ENCODE measurements around the gene CCDC63.

Gene CCDC63

GRCh38 chr12:110931315-110931728 lies 84.5 kb downstream of the CCDC63 start:
- TF ChIP-seq, protein P1, sequence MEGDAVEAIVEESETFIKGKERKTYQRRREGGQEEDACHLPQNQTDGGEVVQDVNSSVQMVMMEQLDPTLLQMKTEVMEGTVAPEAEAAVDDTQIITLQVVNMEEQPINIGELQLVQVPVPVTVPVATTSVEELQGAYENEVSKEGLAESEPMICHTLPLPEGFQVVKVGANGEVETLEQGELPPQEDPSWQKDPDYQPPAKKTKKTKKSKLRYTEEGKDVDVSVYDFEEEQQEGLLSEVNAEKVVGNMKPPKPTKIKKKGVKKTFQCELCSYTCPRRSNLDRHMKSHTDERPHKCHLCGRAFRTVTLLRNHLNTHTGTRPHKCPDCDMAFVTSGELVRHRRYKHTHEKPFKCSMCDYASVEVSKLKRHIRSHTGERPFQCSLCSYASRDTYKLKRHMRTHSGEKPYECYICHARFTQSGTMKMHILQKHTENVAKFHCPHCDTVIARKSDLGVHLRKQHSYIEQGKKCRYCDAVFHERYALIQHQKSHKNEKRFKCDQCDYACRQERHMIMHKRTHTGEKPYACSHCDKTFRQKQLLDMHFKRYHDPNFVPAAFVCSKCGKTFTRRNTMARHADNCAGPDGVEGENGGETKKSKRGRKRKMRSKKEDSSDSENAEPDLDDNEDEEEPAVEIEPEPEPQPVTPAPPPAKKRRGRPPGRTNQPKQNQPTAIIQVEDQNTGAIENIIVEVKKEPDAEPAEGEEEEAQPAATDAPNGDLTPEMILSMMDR (conservative IDR thresholded peaks at IDR 0.05; ENCODE audit: low read depth): no peak
- CTCF ChIA-PET: no interaction called here
- POLR2A ChIA-PET (ENCODE audit: low non-redundant PET): no interaction called here
- DNase-seq (ENCODE audit: low spot score): no peak
- peak overlapping the region; percentile 38 for H3K27ac ChIP-seq

- CTCF ChIA-PET: interaction anchor here (0.6 kb wide), 1 partner anchor 231 kb away, joined by 3 read pairs; no protein-coding TSS in a partner anchor
- POLR2A ChIA-PET (ENCODE audit: low non-redundant PET): no interaction called here
- TF ChIP-seq, protein P1 (conservative IDR thresholded peaks at IDR 0.05; ENCODE audit: low read depth): no peak
- peak overlapping the region; percentile 38; the same call in 1 of the 2 replicates for H3K27ac ChIP-seq
- no peak for DNase-seq (ENCODE audit: low spot score)
Measured at GRCh38 chr12:110932046-110932445, 85.3 kb downstream of the CCDC63 start.

- H3K27ac ChIP-seq: peak overlapping the region; percentile 82
- TF ChIP-seq, protein P1 (conservative IDR thresholded peaks at IDR 0.05; ENCODE audit: low read depth): no peak
- ChIA-PET CTCF (no interaction called here), POLR2A (ENCODE audit: low non-redundant PET) (no interaction called here)
- no peak for DNase-seq (ENCODE audit: low spot score)
Measured at GRCh38 chr12:110933326-110933974, 86.7 kb downstream of the CCDC63 start.

GRCh38 chr12:110934093-110934852 lies 87.5 kb downstream of the CCDC63 start:
- peak; percentile 96 for DNase-seq (ENCODE audit: low spot score)
- H3K27ac ChIP-seq: peak overlapping the region; percentile 82
- TF ChIP-seq, protein P1 (conservative IDR thresholded peaks at IDR 0.05; ENCODE audit: low read depth): no peak
- ChIA-PET POLR2A (ENCODE audit: low non-redundant PET) (no interaction called here), CTCF (no interaction called here)

- POLR2A ChIA-PET (ENCODE audit: low non-redundant PET): no interaction called here
- H3K27ac ChIP-seq: peak overlapping the region; percentile 82
- no peak for DNase-seq (ENCODE audit: low spot score)
- CTCF ChIA-PET: interaction anchor here (0.6 to 1.1 kb wide), 4 partner anchors 230 to 387 kb away, joined by 3 to 6 read pairs (median 3); no protein-coding TSS in a partner anchor
- TF ChIP-seq, protein P1 (conservative IDR thresholded peaks at IDR 0.05; ENCODE audit: low read depth): no peak
Measured at GRCh38 chr12:110935588-110935987, 88.8 kb downstream of the CCDC63 start.

GRCh38 chr12:110936367-110937103 lies 89.7 kb downstream of the CCDC63 start:
- CTCF ChIA-PET: interaction anchor here (0.6 to 1.4 kb wide), 9 partner anchors 85 to 1773 kb away, joined by 3 to 6 read pairs (median 3); no protein-coding TSS in a partner anchor
- no peak for DNase-seq (ENCODE audit: low spot score)
- H3K27ac ChIP-seq: no peak overlapping the region
- TF ChIP-seq, protein P1 (conservative IDR thresholded peaks at IDR 0.05; ENCODE audit: low read depth): no peak
- POLR2A ChIA-PET (ENCODE audit: low non-redundant PET): no interaction called here

Data from RWPE1 (cell line).